Spleen (tissue), 7 donors: ENCODE data around the gene IRX2.

Source experiments
- CTCF ChIP-seq, 11 experiments: fragments of 200-600 bp in 7 of 11; fragments of 450-650 bp in 4 of 11; sonication (generic) in 4 of 11; IDR thresholded peaks in 8 of 11; conservative IDR thresholded peaks in 3 of 11; 1 replicate in 7 of 11; 2 replicates in 4 of 11; pipeline versions ENCODE4 v1.4.0 to v1.8.0; 2016 to 2021; ENCODE audit warnings: antibody characterized with exemption in 11 of 11, inconsistent platforms in 4 of 11, mild to moderate bottlenecking in 1 of 11
- POLR2A ChIP-seq, 3 donors: fragments of 450-650 bp; IDR thresholded peaks; one replicate each; pipeline ENCODE4 v1.5.1; 2017; ENCODE audit warnings: antibody characterized with exemption in 3 of 3, mild to moderate bottlenecking in 1 of 3
- POLR2AphosphoS5 ChIP-seq, 3 donors: sonication (generic); formaldehyde crosslinking; IDR thresholded peaks; one replicate each; pipeline ENCODE4 v1.5.1; 2017; ENCODE audit warnings: antibody characterized with exemption in 3 of 3
- donor health status: DM: no; HTN: no; CAD: no; lungs with moderate emphysema.
- donor health status: DM: no; HTN: no; CAD: no.
- donor health status: DM: no; HTN: no; CAD: no.

GRCh38 chr5:2753452-2754420, 2.3 kb upstream of the IRX2 start:
- TF ChIP-seq POLR2AphosphoS5 (IDR thresholded peaks at IDR 0.05): no peak
- TF ChIP-seq CTCF (IDR thresholded peaks at IDR 0.05 in 8 of 11, conservative IDR thresholded peaks at IDR 0.05 in 3 of 11): no peak
- TF ChIP-seq POLR2A (IDR thresholded peaks at IDR 0.05): no peak
